Fibroblast of gingiva (primary cell): ENCODE data around the gene CDH6.
"Not testable (repeated sequence)": the region's sequence is repeated elsewhere in the genome, so short reads cannot be mapped to it uniquely, and the experiment has no call there.

Experiments
- DNase-seq: peaks from one replicate; pipeline ENCODE4 v3.0.0-alpha.2; 2011; ENCODE audit warnings: low read depth

CDH6 gene

GRCh38 chr5:31328040-31328733 is 134.7 kb downstream of the CDH6 start:
- DNase-seq = no peak

- DNase-seq = no peak
These were observed 136.2 kb downstream of the CDH6 start for GRCh38 chr5:31329715-31330114.

- DNase-seq = no peak
These were observed 138.7 kb downstream of the CDH6 start for GRCh38 chr5:31332160-31332559.

DNA sequence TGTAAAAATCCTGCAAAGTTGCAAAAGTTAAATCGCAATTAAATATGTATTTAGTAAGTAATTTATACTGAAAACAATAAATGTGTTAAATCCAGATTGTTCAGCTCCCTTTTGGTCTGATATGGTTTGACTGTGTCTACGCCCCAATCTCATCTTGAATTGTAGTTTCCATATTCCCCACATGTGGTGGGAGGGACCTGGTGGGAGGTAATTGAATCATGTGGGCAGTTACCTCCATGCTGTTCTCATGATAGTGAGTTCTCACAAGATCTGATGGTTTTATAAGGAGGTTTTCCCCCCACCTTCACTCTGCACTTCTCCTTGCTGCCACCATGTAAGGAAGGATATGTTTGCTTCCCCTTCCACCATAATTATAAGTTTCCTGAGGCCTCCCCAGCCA is 140.0 kb downstream of the CDH6 start:
- no peak for DNase-seq

GRCh38 chr5:31334061-31334860 is 140.8 kb downstream of the CDH6 start:
- no peak for DNase-seq

GRCh38 chr5:31335456-31335855 is 142.0 kb downstream of the CDH6 start:
- no peak for DNase-seq

GRCh38 chr5:31343946-31344345 is 150.5 kb downstream of the CDH6 start:
- no peak for DNase-seq

GRCh38 chr5:31346896-31347551 is 153.5 kb downstream of the CDH6 start:
- no peak for DNase-seq

GRCh38 chr5:31347552-31347905 is 154.0 kb downstream of the CDH6 start:
- no peak for DNase-seq

GRCh38 chr5:31350395-31350794 is 156.9 kb downstream of the CDH6 start:
- no peak for DNase-seq

DNA sequence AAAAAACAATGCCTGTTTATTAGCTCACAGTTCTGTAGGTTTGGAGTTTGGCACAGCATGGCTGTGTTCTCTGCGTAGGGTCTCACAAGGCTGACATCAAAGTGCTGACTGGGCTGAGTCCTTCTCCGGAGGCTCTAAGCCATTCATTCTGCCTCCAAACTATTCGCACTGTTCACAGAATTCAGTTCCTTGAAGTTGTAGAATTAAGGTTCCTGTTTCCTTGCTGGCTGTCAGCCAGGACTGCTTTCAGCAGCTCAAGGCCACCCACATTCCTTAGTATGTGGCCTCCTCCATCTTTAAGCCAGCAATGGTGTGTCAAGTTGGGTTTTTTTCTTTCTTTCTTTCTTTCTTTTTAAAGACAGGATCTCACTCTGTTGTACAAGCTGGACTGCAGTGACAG is 161.9 kb downstream of the CDH6 start:
- no peak for DNase-seq

- no peak for DNase-seq
These were observed 163.6 kb downstream of the CDH6 start for GRCh38 chr5:31357038-31357437.

DNA sequence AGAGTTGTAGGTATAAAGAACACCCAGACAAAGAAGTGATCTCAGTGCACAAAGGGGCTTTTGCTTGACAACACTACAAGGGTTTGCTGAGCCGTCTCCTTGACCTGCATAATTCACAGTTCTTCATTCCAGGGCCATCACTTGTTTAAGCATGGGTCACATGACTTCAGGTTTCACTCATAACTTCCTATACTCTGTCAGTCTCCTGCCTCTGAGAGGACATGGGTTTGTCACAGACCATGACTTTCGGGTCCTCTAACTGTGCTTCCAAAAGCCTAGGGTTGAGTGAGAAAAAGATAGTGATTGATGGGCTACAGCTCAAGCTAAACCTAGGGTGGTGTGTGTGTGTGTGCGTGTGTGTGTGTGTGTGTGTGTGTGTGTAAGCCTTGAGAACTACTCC is 166.4 kb downstream of the CDH6 start:
- DNase-seq = no peak

- peak; percentile 21 for DNase-seq
These were observed 167.7 kb downstream of the CDH6 start for GRCh38 chr5:31361234-31361633.

- not testable (repeated sequence) for DNase-seq
These were observed 168.4 kb downstream of the CDH6 start for GRCh38 chr5:31361704-31362528.

GRCh38 chr5:31362529-31362900 is 169.0 kb downstream of the CDH6 start:
- peak; percentile 32 for DNase-seq

- peak; percentile 42 for DNase-seq
These were observed 169.6 kb downstream of the CDH6 start for GRCh38 chr5:31362931-31363568.

GRCh38 chr5:31364881-31365636 is 171.6 kb downstream of the CDH6 start:
- peak; percentile 56 for DNase-seq

DNA sequence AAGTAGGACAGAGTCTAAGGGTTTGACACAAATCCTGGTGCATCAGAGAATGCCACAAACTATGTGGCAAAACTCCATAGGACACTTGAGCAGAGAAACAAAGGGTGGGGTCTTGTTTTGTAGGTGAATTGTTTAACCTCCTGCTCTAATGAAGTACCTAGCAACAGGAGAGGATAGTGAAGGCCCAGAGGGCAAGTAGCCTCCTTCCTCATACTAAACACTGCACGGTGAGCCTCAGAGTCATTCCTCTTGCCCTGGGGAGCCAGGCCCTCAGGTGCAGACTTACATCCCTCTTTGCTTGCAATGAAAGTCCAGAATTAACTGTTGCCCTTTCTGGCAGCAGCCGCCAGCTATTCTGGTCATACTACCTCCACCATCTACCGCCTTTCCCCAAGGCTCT is 172.3 kb downstream of the CDH6 start:
- DNase-seq = no peak

GRCh38 chr5:31366941-31367340 is 173.5 kb downstream of the CDH6 start:
- peak; percentile 38 for DNase-seq

GRCh38 chr5:31372124-31372523 is 178.6 kb downstream of the CDH6 start:
- DNase-seq = no peak
